PFSK-1 (cell line): ENCODE data around the gene OTUD3.

Source experiments
- FOXP2 ChIP-seq: optimal IDR thresholded peaks from 2 replicates; pipeline ENCODE3; 2011; ENCODE audit warnings: borderline replicate concordance, control low read depth, inconsistent platforms; ENCODE audit not compliant: insufficient read depth; ENCODE audit errors: extremely low read length, extremely low read depth
- POLR2AphosphoS5 ChIP-seq: IDR thresholded peaks from 2 replicates; pipeline ENCODE4 v1.6.1; 2012; ENCODE audit warnings: low read depth, mild to moderate bottlenecking, control low read depth, low read length, moderate library complexity
- SIN3A ChIP-seq: IDR thresholded peaks from 2 replicates; pipeline ENCODE4 v1.6.1; 2012; ENCODE audit warnings: mild to moderate bottlenecking, low read length, moderate library complexity, borderline replicate concordance; ENCODE audit not compliant: insufficient read depth
- TAF1 ChIP-seq: IDR thresholded peaks from 2 replicates; pipeline ENCODE4 v1.6.1; 2012; ENCODE audit warnings: low read length, control low read depth, borderline replicate concordance; ENCODE audit not compliant: insufficient read depth
- TF ChIP-seq, protein P1 (sequence below), 2 experiments: IDR thresholded peaks; 2 replicates each; pipeline versions ENCODE4 v1.6.1 to v1.8.0; 2011 to 2012; ENCODE audit warnings: low read depth in 2 of 2, low read length in 2 of 2, control low read depth in 1 of 2, inconsistent platforms in 1 of 2, mild to moderate bottlenecking in 1 of 2, moderate library complexity in 1 of 2; ENCODE audit not compliant: insufficient read depth in 1 of 2

The OTUD3 gene

DNA sequence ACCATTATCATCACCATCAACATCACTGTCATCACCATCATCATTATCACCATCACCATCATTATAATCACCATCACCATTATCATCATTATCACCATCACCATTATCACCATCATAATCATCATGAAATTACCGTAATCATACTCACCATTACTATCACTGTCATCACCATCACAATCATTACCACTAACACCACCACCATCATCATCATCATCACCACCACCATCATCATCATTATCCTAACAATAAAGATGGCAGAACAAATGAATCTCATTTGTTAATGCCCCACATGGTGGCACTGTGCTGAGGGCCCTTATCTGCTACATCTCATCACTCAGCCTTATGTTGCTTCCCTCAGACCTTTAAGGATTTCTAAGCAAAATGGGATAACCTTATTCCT is 50.7 kb downstream of the OTUD3 start:
- no peak for TF ChIP-seq SIN3A
- no peak for TF ChIP-seq TAF1
- TF ChIP-seq POLR2AphosphoS5 = no peak
- TF ChIP-seq, protein P1, sequence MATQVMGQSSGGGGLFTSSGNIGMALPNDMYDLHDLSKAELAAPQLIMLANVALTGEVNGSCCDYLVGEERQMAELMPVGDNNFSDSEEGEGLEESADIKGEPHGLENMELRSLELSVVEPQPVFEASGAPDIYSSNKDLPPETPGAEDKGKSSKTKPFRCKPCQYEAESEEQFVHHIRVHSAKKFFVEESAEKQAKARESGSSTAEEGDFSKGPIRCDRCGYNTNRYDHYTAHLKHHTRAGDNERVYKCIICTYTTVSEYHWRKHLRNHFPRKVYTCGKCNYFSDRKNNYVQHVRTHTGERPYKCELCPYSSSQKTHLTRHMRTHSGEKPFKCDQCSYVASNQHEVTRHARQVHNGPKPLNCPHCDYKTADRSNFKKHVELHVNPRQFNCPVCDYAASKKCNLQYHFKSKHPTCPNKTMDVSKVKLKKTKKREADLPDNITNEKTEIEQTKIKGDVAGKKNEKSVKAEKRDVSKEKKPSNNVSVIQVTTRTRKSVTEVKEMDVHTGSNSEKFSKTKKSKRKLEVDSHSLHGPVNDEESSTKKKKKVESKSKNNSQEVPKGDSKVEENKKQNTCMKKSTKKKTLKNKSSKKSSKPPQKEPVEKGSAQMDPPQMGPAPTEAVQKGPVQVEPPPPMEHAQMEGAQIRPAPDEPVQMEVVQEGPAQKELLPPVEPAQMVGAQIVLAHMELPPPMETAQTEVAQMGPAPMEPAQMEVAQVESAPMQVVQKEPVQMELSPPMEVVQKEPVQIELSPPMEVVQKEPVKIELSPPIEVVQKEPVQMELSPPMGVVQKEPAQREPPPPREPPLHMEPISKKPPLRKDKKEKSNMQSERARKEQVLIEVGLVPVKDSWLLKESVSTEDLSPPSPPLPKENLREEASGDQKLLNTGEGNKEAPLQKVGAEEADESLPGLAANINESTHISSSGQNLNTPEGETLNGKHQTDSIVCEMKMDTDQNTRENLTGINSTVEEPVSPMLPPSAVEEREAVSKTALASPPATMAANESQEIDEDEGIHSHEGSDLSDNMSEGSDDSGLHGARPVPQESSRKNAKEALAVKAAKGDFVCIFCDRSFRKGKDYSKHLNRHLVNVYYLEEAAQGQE (IDR thresholded peaks at IDR 0.05; ENCODE audit: insufficient read depth in 1 of 2, low read depth in 2 of 2, low read length in 2 of 2) = no peak
- no peak for TF ChIP-seq FOXP2

DNA sequence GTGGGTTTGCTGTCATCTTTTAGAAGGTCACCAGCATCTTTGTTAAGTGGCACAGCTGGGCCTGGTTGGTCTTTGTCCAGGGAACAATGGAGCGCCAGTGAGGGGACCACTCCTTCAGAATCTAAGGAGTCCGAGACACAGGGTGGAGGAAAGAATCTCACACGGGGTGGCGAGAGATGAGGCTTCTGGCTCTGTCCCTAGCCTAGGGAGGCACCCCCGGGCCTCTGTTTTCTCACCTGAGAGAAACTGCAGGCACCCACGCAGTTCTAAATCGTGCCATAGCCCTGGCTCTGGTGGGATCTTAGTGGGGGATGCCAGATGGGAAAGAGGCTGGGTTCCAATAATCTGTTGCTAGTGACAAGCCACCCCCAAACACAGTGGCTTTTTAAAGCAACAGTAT is 52.1 kb downstream of the OTUD3 start:
- TF ChIP-seq SIN3A = no peak
- TF ChIP-seq FOXP2 = no peak
- no peak for TF ChIP-seq TAF1

DNA sequence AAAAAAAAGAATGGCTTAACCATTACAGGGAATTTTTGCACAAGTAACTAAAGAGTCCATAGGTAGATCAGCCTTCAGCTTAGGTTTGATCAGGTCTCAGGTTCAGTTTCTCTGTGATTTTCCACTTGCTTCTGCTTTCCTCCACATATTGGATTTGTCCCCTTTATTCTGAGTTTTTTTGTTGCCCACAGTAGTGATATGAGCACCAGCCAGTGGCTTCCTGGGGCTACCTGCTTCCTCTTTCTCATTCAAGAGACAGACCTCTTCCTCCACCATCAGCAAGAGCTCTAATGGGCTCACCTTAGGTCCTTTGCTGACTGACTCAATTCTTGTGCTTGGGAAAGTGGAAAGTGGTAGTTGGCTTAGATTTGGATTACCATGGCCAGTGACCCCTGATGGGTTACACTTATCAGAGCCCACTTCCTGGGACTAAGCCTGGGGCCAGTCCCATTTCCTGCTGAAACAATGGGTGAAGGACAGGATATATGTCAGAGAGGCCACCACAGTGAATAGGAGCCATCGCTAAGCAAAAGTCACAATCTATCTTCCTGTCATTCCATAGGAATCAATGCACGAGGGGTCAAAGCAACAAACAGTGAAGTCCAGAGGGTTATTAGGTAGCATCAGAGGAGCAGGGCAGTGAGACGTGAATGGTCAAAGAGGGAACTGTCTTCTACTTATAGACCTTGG is 54.0 kb downstream of the OTUD3 start:
- TF ChIP-seq FOXP2 (no peak), TAF1 (no peak), POLR2AphosphoS5 (no peak), SIN3A (no peak)
- TF ChIP-seq, protein P1 (IDR thresholded peaks at IDR 0.05; ENCODE audit: insufficient read depth in 1 of 2, low read depth in 2 of 2, low read length in 2 of 2) = no peak

DNA sequence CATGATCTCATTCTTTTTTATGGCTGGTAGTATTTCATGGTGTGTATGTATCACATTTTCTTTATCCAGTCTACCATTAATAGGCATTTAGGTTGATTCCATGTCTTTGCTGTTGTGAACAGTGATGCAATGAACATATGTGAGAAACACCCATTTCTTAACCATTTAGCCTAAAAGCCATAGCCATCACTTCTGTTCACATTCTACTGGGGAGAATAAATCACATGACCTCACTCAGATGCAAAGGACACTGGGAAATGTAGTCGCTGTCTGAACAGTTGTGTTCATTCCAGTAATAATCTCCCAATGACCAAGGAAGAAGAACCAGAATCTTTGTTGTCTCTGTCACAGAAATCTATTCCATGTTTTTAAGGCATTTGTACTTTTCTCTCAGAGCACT is 56.3 kb downstream of the OTUD3 start:
- TF ChIP-seq FOXP2 (no peak), SIN3A (no peak), TAF1 (no peak), POLR2AphosphoS5 (no peak)
- TF ChIP-seq, protein P1 (IDR thresholded peaks at IDR 0.05; ENCODE audit: insufficient read depth in 1 of 2, low read depth in 2 of 2, low read length in 2 of 2) = no peak

DNA sequence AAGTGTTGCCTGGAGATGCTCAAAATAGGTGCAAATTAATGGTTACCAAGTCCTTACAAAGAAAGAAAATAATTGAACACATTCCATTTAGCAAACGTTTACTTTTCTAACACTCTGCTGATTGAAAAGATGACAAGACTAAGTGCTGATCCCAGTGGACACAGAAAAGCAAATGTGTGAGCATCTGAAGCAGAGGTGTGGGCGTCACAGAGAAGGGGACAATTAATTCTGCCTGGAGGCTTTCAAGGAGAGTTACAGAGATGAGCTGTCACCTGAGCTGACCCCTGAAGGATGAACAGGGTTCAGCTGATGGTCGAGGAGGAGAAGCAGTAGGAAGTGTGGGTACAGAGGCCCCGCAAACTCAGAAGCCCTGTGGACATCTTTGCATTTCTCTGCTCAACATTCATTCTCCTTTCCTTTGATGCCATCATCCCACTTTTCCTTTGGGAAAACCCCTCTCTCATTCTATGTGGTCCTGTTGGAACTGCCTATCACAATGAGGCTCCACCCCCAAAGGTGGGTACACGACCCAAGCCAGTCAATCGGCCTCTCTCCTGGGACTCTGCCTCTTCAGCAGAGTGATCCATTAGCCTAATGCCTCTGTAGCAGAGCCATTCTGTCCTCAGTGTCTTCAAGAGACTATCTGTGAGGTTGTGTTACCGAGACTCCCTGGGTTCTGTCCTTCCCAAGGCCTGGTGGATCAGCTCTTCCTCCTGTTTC is 58.5 kb downstream of the OTUD3 start:
- TF ChIP-seq, protein P1 (IDR thresholded peaks at IDR 0.05; ENCODE audit: insufficient read depth in 1 of 2, low read depth in 2 of 2, low read length in 2 of 2) = no peak
- no peak for TF ChIP-seq TAF1
- TF ChIP-seq SIN3A = no peak
- TF ChIP-seq POLR2AphosphoS5 = no peak
- no peak for TF ChIP-seq FOXP2
